Measurements from ENCODE around the gene C6orf15.

GRCh38 chr6:31107052-31107451 lies 5.3 kb downstream of the C6orf15 start:
- TF ChIP-seq POLR2A (IDR thresholded peaks at IDR 0.05) (no peak), CTCF (IDR thresholded peaks at IDR 0.05) (no peak)

Measured in sigmoid colon (tissue), 3 donors.